Measurements from ENCODE around the gene TAF8. TPM values are rescaled to one million over a fixed set of nuclear protein-coding genes. Genes with fewer than 3 reads are reported as not detected.
A peak's percentile ranks its signal among the peaks of the same experiment; 100 is the strongest.
"Not testable (repeated sequence)": the region's sequence is repeated elsewhere in the genome, so short reads cannot be mapped to it uniquely, and the experiment has no call there.

The TAF8 gene
- total RNA-seq, 1 donor from 2014 or later, result 31.5 TPM

DNA sequence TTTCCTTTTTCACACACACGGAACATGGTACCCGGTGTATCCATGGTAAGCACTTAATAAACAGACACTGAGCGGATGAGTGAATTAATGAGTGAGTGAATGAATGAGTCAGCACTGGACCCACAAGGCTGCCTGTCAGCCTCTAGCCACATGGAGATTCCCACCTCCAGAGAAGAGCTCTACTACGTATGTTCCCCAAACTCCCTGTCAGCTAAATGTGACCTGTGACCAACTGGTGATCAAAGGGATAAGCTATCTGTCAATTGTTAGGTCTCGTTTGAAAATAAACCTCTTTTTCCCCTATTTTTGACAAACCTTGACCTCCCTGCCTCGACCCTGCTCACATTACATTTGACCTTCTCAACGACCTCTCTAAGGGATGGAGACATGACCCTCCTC lies 24.5 kb upstream of the TAF8 start:
- DNase-seq (ENCODE audit: missing footprints) (no peak), ATAC-seq (no peak)
- intact Hi-C loops (cut with DNase I), result no loop called here

DNA sequence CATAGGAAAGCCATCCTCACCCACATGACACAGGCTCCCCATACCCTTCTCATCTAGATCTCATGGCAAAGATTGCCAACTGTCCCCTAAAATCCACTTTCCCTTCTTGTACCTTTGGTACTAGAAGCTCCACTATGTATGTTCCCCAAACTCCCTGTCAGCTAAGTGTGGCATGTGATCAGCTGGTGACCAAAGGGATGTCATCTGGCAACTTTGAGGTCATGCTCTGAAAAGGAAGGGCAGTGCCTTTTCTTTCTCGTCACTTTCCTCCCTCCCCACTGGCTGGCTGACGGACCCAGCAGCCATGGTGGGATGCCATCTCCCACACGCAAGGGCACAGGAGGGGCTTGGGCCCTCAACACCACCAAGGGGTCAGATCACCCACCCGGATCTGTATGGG lies 23.8 kb upstream of the TAF8 start:
- intact Hi-C loops (cut with DNase I), result no loop called here
- DNase-seq (ENCODE audit: missing footprints) (no peak), ATAC-seq (no peak)

DNA sequence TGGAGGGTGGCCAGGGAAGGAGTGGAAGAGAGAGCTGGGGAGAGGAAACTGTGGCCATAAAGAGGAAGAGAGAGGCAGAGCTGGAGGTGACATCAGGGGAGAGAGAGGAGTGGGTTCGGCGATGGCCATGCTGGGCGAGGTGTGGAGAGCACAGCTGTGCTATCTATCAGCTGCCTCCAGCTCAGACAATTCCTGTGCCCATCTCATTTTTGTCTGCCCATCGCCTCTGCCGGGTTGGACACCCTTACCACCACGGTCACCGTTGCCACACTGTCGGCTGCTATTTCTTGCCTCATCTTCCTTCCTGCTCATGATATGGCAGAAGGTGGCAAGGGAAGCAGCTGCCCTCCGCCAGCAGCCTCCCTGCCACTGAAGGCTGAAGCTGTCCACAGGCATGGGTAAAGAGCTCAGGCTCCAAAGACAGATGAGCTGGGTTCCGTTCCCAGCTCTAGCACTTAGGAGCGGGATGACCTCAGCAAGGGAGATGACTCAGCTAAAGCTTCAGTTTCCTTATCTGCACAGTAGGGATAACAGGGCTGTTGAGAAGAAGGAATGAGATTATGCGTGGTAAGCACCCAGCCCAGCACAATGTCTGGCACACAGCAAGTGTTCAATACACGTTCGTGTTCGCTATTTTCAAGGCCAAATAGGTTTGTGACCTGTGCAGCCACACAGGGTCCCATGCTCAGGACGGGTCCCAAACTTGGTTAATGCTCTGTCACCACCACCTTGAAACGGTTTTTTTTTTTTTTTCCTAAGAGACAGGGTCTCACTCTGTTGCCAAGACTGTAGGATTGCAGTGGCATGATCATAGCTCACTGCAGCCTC lies 21.9 kb upstream of the TAF8 start:
- intact Hi-C loops (cut with DNase I), result no loop called here
- peak; percentile 80 for ATAC-seq
- DNase-seq (ENCODE audit: missing footprints), result peak; percentile 77

DNA sequence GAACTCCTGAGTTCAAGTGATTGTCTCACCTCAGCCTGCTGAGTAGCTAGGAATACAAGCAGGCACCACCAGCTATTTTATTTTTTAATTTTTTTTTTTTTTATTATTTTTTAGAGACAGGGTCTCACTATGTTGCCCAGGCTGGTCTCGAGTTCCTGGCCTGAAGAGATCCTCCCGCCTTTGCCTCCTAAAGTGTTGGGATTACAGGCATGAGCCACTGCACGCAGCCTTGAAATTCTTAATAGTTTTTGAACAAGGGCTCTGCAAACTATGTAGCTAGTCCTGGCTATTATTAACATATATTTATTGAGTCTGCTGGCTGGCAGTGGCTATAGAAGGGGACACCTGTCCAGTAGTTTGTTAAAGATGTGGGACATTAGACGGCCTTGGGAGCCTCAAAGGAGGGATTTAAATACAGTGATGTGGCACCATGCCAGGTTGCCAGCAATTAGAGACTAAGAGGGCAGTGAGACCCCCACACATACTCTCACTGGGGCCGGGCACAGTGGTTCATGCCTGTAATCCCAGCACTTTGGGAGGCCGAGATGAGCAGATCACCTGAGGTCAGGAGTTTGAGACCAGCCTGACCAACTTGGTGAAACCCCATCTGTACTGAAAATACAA lies 21.1 kb upstream of the TAF8 start:
- ATAC-seq (no peak), DNase-seq (ENCODE audit: missing footprints) (no peak)
- intact Hi-C loops (cut with DNase I), result no loop called here

DNA sequence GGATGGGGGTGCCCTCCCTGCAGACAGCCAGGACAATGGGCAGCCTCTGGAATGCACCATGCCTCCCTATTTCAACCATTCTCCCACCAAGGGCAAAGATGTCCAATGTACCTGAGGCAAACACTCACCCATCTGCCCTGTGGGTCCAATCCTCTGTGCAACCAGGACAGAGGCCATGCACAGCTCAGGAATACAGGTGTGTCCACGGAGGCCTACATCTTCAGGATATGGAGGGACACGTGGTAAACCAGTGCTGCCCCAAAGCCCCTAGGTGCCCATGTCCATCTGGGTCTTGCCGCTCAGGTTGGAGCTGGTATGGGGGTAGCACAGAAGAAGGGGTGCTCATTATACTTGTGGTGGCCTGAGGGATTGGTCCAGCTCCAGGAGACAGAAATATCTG lies 20.4 kb upstream of the TAF8 start:
- no peak for DNase-seq (ENCODE audit: missing footprints)
- ATAC-seq, result no peak
- intact Hi-C loops (cut with DNase I), result no loop called here

DNA sequence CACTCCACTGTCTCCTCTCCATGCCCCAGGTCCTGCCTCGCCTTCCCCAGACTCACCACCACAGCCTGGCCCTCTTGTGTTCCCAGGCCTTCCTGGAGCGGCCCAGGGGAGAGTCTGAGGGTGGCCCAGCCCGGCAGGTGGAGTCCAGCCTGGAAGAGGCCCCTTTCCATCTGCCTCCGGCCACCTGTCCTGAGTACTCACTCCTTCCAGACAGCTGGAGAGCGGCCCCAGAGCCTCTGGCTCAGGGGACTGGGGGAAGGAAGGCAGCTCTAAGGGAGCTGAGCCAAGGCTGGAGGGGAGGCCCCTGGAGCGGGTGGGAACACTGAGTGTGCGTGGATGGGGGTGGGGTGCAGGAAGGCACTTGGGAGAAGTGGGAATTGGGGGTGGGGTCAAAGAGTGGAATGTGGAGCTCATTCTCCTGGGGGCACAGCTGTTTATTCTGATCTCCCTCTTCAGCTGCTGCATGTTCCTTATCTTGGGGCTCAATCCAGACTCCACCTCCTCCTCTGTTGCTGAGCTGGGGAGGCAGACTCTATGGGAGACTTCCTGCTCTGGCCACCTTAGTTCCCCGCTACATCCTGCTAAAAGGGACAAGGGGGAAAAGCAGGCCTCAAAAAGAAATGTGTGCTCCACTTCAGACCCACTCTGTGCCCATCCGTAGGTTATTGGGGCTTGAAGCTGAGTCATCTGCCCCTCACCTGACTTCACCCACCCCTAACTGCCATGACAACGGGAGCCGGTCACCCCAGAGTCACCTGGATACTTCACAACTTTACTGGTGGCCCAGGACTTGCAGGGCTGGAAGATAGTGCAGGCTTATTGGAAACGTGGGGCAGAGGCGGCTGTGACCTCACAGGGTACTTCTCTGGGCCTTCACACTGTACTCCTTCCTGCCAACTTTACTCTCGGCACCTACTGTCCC lies 19.5 kb upstream of the TAF8 start:
- no peak for DNase-seq (ENCODE audit: missing footprints)
- ATAC-seq, result peak; percentile 78
- intact Hi-C loops (cut with DNase I), result no loop called here

DNA sequence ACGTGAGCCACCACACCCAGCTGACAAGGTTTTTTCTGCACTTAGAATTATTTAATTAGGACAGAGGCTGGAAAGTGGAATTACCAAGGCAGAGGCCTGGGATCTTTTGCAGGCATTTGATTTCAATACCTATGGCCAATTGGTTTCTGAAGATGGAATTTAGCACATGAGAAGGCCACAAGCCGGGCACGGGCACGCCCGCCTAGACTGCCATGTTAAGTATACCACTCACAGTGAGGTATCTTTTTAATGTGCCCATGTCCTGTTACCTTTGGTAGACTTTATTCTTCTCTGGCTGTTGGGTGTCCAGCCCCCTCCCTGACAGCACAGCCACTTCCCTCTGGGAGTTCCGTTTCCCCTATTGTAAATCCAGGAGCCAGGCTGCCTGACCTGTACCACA lies 18.0 kb upstream of the TAF8 start:
- ATAC-seq (no peak), DNase-seq (ENCODE audit: missing footprints) (no peak)
- intact Hi-C loops (cut with DNase I), result no loop called here

DNA sequence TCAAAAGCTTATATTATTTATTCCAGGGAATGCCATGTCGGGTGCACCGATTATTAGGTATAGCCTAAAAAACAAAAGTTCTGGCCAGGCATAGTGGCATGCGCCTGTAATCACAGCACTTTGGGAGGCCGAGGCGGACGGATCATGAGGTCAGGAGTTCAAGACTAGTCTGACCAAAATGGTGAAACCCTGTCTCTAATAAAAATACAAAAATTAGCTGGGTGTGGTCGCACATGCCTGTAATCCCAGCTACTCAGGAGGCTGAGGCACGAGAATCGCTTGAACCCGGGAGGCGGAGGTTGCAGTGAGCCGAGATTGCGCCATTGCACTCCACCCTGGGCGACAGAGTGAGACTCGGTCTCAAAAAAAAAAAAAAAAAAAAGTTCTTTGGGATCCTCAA lies 12.7 kb upstream of the TAF8 start:
- ATAC-seq; DNase-seq (ENCODE audit: missing footprints); intact Hi-C loops (cut with DNase I): not testable (repeated sequence)

DNA sequence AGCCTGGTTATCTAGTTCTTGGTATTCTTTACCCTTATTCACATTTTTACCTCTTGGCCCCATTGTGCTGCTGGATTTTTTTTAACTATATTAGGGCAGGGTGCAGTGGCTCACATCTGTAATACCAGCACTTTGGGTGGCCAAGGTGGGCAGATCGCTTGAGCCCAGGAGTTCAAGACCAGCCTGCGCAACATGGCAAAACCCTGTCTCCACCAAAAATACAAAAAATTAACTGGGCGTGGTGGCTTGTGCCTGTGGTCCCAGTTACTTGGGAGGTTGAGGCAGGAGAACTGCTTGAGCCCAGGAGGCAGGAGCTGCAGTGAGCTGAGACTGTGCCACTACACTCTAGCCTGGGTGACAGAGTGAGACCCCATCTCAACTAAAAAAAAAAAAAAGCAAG lies 12.2 kb upstream of the TAF8 start:
- DNase-seq (ENCODE audit: missing footprints) (no peak), ATAC-seq (no peak)
- intact Hi-C loops (cut with DNase I), result no loop called here

DNA sequence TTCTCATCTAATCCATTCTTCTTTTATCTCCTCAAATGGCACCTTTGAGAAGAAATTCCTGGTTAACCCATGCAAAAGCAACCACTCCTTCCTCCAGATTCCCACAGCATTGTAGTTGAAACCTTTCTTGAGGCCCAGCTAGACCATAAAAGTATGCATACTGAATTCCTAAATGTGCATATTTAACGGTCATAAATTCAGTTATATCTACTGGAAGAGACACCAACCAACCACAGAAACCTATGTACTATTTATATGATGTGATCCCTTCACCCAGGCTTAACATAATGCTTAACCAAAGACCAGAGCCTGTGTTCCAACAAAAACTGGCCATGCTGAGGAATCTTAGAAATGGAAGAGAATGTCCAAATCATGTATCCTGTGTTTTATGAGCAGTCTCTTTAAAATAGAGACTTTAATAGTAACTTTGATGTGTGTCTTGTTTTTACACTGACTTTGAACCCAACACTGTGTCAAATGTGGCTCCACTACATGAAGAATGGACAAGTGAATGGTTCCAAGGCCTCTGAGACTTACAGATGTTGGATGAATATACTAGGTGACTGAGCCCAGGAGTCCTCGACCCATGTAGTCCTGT lies 11.4 kb upstream of the TAF8 start:
- ATAC-seq, result no peak
- DNase-seq (ENCODE audit: missing footprints), result no peak
- intact Hi-C loops (cut with DNase I), result no loop called here

DNA sequence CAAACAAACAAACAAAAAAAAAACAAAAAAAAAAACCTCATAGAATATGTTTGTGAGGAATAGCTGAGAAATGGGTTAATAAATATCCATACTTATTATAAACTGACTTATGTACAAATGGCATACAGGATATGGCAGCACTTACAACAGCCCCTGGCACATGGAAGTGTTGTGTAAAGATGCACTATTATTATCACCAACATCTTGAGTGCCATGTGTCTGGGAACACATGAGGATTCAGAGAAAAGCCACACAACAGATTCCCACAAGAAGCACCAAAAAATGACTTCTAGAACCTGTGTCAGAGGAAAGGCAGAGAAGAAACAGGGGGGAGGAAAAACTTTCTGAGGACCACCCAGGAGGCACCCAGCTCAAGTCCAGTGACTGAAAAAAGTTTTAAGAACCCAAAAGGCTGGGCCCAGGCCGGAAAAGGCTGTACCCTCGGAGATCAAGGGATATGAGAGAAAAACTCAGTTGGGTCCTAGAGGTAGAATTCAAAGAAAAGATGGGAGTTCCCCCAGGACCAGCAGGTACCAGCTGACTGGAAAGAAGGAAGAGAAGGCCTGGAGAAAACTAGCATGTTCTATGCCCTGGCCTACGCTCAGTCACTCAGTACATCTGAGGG lies 9.4 kb upstream of the TAF8 start:
- no peak for DNase-seq (ENCODE audit: missing footprints)
- intact Hi-C loops (cut with DNase I), result loop anchor here (10.0 kb wide), 2 partner anchors 336 to 436 kb away; no protein-coding TSS in a partner anchor
- ATAC-seq, result no peak

DNA sequence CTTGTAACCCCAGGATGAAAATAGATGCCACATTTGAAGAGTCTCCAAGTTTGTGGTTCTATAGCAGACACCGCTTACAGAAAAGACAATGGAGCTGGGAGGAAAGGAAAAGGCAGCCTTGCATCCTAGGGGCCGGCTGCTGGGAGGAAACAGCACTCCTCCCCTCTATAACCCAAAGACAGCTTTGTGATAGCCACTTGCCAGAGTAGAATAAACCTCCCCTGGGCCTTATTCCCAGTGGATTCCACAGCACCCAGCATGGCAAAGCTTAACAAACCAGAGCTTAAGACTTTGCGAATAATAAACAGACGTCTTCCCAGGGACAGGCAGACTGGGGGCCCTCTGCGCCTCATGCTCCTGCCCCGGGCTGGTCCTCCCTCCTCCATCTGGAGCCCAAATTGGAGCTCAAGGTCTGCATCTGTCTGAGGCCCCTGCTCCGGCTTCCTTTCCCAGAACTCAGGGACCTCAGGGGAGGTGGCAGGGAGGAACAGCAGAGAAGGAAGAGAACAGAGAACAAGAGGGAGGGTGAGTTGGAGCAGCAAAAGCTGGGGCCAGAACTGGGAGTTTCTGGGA lies 8.8 kb upstream of the TAF8 start:
- DNase-seq (ENCODE audit: missing footprints) (no peak), ATAC-seq (peak; percentile 67)
- intact Hi-C loops (cut with DNase I), result loop anchor here (10.0 kb wide), 2 partner anchors 337 to 437 kb away; no protein-coding TSS in a partner anchor

DNA sequence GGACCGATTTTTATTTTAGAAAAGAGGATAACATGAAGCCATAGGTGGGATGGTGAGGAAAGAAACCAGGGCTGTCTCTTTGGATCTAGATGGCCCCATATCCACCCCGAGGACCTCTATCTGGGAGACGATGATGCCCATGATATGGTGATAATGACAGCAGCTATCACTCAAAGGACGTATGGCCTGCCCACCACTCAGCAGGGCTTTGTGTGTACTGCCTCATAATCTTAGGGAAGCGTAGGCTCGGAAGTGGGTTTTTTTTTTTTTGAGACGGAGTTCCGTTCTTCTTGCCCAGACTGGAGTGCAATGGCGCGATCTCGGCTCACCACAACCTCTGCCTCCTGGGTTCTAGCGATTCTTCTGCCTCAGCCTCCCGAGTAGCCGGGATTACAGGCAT lies 8.2 kb upstream of the TAF8 start:
- DNase-seq (ENCODE audit: missing footprints), result no peak
- no peak for ATAC-seq
- intact Hi-C loops (cut with DNase I), result loop anchor here (10.0 kb wide), 2 partner anchors 337 to 437 kb away; no protein-coding TSS in a partner anchor

DNA sequence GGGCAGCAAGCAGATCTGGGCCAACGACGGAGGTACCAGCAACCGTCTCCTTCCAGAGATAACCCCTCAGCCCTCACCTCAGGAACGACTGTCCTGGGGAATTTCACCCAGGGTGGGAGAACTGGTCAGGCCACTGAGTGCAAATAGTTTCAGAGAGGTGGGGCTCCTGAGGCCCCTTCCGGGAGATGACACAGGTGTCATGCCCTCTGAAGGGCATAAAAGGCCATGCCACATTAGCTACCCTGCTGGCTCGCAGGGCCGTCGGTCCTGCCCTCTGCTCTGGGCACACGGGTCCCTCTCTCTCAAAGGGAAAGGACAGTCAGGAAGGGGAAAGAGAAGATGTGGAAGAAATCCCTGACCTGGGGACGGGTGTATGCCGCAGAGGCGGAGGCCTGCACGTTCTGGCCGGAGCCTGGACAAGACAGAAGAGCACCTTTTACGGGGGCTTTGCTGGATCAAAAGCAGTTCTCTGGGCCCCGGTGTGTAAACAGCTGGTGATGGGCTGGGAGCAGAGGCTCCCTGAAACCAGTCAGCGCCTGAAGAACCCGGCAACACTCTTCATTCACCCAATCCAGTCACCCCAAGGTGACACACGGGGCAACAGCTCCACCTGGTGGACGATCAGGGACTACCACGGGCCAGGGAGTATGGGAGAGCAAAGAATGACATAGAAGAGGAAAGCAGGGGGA lies 6.4 kb upstream of the TAF8 start:
- intact Hi-C loops (cut with DNase I), result loop anchor here (1.0 to 10.0 kb wide), 5 partner anchors 103 to 439 kb away; partner anchors contain the start of genes BYSL, CCND3 and MED20
- ATAC-seq (peak; percentile 67), DNase-seq (ENCODE audit: missing footprints) (peak; percentile 90)

DNA sequence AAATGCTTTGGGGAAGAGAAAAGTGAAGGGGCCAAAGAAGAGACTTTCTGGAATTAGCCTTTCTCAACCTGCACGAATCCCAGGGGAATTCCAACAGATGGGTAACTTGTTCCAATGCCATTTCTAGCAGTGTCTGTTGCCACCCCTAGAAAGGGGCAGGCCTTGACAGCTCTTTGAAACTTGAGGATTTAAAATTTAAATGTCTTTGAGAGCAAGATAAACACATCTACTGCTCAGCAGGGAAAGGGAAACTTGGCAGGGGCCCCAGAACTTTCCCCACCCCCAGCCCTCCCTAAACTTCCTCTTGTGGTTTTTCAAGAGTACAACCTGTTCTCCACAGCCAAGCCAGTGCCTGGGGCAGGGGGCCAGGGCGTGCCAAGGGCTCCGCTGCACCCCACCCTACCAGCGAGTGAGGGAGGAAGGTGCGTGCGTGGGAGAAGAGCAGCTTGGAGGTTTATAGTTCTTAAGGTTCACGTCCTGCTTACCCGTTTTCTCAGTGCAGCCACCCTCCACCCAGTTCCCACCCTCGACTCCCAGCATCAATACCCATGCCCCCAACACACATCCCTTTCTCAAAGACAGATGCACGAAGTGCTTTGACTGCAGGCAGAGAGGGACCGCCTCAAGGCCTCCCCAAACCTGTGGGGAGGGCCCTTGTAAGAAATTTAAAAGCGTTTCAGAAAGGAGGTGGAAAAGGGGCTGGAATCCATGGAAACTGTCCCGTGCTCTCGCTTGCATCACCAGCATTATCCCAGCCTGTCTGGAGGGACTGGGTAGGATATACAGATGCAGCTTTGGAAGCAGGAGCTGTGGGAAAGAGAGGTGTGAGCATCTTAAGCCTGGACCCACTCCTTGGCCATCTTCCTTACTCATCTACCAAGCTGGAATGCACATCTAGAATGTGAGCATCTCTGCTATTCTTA lies 4.5 kb upstream of the TAF8 start:
- DNase-seq (ENCODE audit: missing footprints) (peak; percentile 95), ATAC-seq (peak; percentile 71)
- intact Hi-C loops (cut with DNase I), result loop anchor here (1.0 to 10.0 kb wide), 5 partner anchors 105 to 441 kb away; partner anchors contain the start of genes CCND3 and PRICKLE4

DNA sequence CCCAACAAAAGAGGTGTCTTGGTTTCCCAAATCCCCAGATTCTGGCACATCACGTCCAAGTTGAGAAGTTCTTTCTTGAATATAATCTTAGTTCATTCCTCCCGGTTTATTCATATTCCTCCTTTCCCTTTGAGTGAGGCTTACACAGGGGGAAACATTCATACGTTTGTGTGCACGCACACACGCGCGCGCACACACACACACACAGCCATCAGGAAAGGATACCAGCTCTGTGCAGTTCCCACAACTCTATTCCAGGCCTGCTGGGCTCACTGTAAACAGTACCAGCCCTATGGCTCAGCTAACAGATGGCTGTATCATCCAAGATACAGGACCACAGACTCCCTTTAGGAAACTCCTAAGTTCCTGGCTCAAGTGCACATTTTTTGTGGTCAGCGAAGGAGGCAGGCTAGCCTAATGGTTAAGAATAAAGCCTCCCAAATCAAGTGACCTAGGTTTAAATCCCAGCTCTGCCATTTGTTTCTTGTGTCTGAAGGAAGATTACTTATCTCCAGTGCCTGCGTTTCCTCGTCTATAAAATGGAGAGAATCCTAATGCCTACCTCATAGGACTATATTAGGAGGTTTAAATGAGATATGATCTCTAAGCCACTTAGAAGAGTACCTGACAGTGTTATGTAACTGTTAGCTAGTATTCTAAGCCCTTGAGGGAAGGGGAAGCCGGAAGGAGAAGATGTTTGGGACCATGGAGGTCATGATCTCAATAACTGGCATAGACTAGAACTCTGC lies 3.7 kb upstream of the TAF8 start:
- intact Hi-C loops (cut with DNase I), result loop anchor here (10.0 kb wide), 2 partner anchors 342 to 442 kb away; no protein-coding TSS in a partner anchor
- ATAC-seq (no peak), DNase-seq (ENCODE audit: missing footprints) (no peak)
